GM23338 (cell line): Measurements from ENCODE around the gene FAM131A. TPM values are rescaled to one million over a fixed set of nuclear protein-coding genes. Genes with fewer than 3 reads are reported as not detected.

ENCODE experiments used
- ATAC-seq: fragments of 200-7000 bp; cut with Tn5 transposase; 3 replicates; pipeline ENCODE4 v1.9.1; 2020
- DNase-seq: peaks from one replicate; pipeline ENCODE4 v3.0.0-alpha.2; 2015; ENCODE audit warnings: low spot score
- H2AFZ ChIP-seq: fragments of 200-600 bp; sonication (generic); 2 replicates; pipeline ENCODE4 v1.8.0; 2016; ENCODE audit warnings: antibody characterized with exemption, mild to moderate bottlenecking, moderate library complexity
- H3F3A ChIP-seq: fragments of 200-600 bp; sonication (generic); replicated peaks from 2 replicates; pipeline ENCODE4 v1.8.0; 2017; ENCODE audit warnings: antibody characterized with exemption, mixed run types, low read depth
- H3K27ac ChIP-seq: fragments of 200-600 bp; sonication (generic); 2 replicates; pipeline ENCODE4 v1.6.1; 2016; ENCODE audit warnings: low read depth
- H3K27me3 ChIP-seq: fragments of 200-600 bp; sonication (generic); 2 replicates; pipeline ENCODE4 v1.8.0; 2016; ENCODE audit warnings: mild to moderate bottlenecking, mixed run types, moderate library complexity; ENCODE audit not compliant: insufficient read depth
- H3K36me3 ChIP-seq: fragments of 200-600 bp; sonication (generic); 2 replicates; pipeline ENCODE4 v1.8.0; 2016; ENCODE audit warnings: mild to moderate bottlenecking; ENCODE audit not compliant: insufficient read depth
- H3K4me1 ChIP-seq: fragments of 200-600 bp; sonication (generic); 2 replicates; pipeline ENCODE4 v1.8.0; 2016; ENCODE audit warnings: mild to moderate bottlenecking, moderate library complexity; ENCODE audit not compliant: insufficient read depth
- H3K4me2 ChIP-seq: fragments of 200-600 bp; sonication (generic); 2 replicates; pipeline ENCODE4 v1.7.1; 2017; ENCODE audit warnings: mixed run types
- H3K4me3 ChIP-seq: fragments of 200-600 bp; sonication (generic); 2 replicates; pipeline ENCODE4 v1.6.1; 2016; ENCODE audit warnings: mixed run types
- H3K79me2 ChIP-seq: fragments of 200-600 bp; sonication (generic); replicated peaks from 2 replicates; pipeline ENCODE4 v1.8.0; 2017; ENCODE audit warnings: mild to moderate bottlenecking; ENCODE audit not compliant: insufficient read depth
- H3K9me2 ChIP-seq: fragments of 200-600 bp; sonication (generic); 2 replicates; pipeline ENCODE4 v1.8.0; 2017; ENCODE audit not compliant: insufficient read depth
- H4K20me1 ChIP-seq: fragments of 200-600 bp; sonication (generic); replicated peaks from 2 replicates; pipeline ENCODE4 v1.8.0; 2017; ENCODE audit warnings: mild to moderate bottlenecking; ENCODE audit not compliant: insufficient read depth
- H3K27ac Mint-ChIP-seq: 2 replicates; pipeline ENCODE4 v1.8.0; 2020; ENCODE audit warnings: inconsistent platforms, mild to moderate bottlenecking, moderate library complexity, mixed read lengths
- H3K27me3 Mint-ChIP-seq: 3 replicates; pipeline ENCODE4 v1.8.0; 2022; ENCODE audit warnings: low read depth, mild to moderate bottlenecking, moderate library complexity, mixed read lengths, inconsistent platforms; ENCODE audit not compliant: insufficient read depth, poor library complexity
- H3K36me3 Mint-ChIP-seq: 3 replicates; pipeline ENCODE4 v1.8.0; 2021; ENCODE audit warnings: low read depth, mild to moderate bottlenecking, inconsistent platforms, moderate library complexity, mixed read lengths
- H3K4me1 Mint-ChIP-seq: 3 replicates; pipeline ENCODE4 v1.8.0; 2020; ENCODE audit warnings: mild to moderate bottlenecking, inconsistent platforms, mixed read lengths
- H3K4me3 Mint-ChIP-seq: 3 replicates; pipeline ENCODE4 v1.8.0; 2021; ENCODE audit warnings: moderate library complexity, mild to moderate bottlenecking, inconsistent platforms, mixed read lengths
- H3K9me3 Mint-ChIP-seq: 3 replicates; pipeline ENCODE4 v1.8.0; 2020; ENCODE audit warnings: moderate library complexity, mild to moderate bottlenecking, inconsistent platforms, mixed read lengths
- CREB1 ChIP-seq: fragments of 250-450 bp; sonication (Bioruptor Pico); IDR thresholded peaks from 2 replicates; pipeline ENCODE4 v1.5.0; 2020; ENCODE audit warnings: low read depth, mild to moderate bottlenecking, moderate library complexity
- CTCF ChIP-seq, 2 experiments: fragments of 200-600 bp in 1 of 2; sonication (generic) in 1 of 2; conservative IDR thresholded peaks; 2 replicates each; pipeline versions ENCODE4 v1.5.1 to v1.6.1; 2016 to 2017; ENCODE audit warnings: antibody characterized with exemption in 2 of 2, low read depth in 2 of 2, mild to moderate bottlenecking in 2 of 2, moderate library complexity in 1 of 2
- ETS1 ChIP-seq: IDR thresholded peaks from 2 replicates; pipeline ENCODE4 v1.6.1; 2016; ENCODE audit warnings: antibody characterized with exemption
- EZH2 ChIP-seq: fragments of 200-600 bp; sonication (generic); IDR thresholded peaks from one replicate; pipeline ENCODE4 v1.8.0; 2017; ENCODE audit warnings: antibody characterized with exemption, mild to moderate bottlenecking, low read depth; ENCODE audit not compliant: unreplicated experiment
- EZH2phosphoT487 ChIP-seq: fragments of 200-600 bp; sonication (generic); IDR thresholded peaks from one replicate; pipeline ENCODE4 v1.8.1; 2018; ENCODE audit warnings: antibody characterized with exemption; ENCODE audit not compliant: unreplicated experiment
- JUNB ChIP-seq: IDR thresholded peaks from one replicate; pipeline ENCODE4 v1.6.1; 2016; ENCODE audit warnings: antibody characterized with exemption; ENCODE audit not compliant: unreplicated experiment
- POLR2AphosphoS5 ChIP-seq: IDR thresholded peaks from 2 replicates; pipeline ENCODE4 v1.6.1; 2016; ENCODE audit warnings: antibody characterized with exemption, low read depth
- REST ChIP-seq: IDR thresholded peaks from one replicate; pipeline ENCODE4 v1.6.1; 2018; ENCODE audit warnings: antibody characterized with exemption; ENCODE audit not compliant: unreplicated experiment
- STAT1 ChIP-seq: IDR thresholded peaks from one replicate; pipeline ENCODE4 v1.6.1; 2016; ENCODE audit warnings: antibody characterized with exemption; ENCODE audit not compliant: unreplicated experiment
- ZNF114 ChIP-seq: fragments of 250-450 bp; sonication (Bioruptor Pico); IDR thresholded peaks from 2 replicates; pipeline ENCODE4 v1.5.0; 2020; ENCODE audit warnings: mild to moderate bottlenecking, moderate library complexity
- polyA plus RNA-seq: library from polyadenylated mRNA; unstranded; fragments of >200 nt; fragmentation: Nextera tagmentation; extraction: Ambion mirVana; gene quantifications from 2 replicates; pipeline ENCODE4 v1.2.1, GENCODE V29; 2016
- total RNA-seq: library from RNA; depleted of rRNA; stranded (reverse); fragments of >200 nt; shearing (Covaris generic); gene quantifications from 2 replicates; pipeline ENCODE4 v1.2.3, GENCODE V29; 2014
- TF ChIP-seq, protein P1 (sequence below): fragments of 250-450 bp; sonication (Bioruptor Pico); IDR thresholded peaks from 2 replicates; pipeline ENCODE4 v1.5.0; 2020; ENCODE audit warnings: mild to moderate bottlenecking, moderate library complexity

The FAM131A gene
- total and polyA plus RNA-seq, 2 experiments from 2014 or later = 6.7 to 31.8 TPM

GRCh38 chr3:184348057-184348382, 10.6 kb downstream of the FAM131A start:
- TF ChIP-seq ZNF114 (CRISPR knock-in tag) (no peak), JUNB (no peak), CTCF (conservative IDR thresholded peaks at IDR 0.05; ENCODE audit: low read depth in 2 of 2) (no peak), CREB1 (CRISPR knock-in tag) (no peak), EZH2 (no peak), STAT1 (no peak), REST (no peak), EZH2phosphoT487 (no peak), ETS1 (no peak), POLR2AphosphoS5 (no peak)
- TF ChIP-seq, protein P1, sequence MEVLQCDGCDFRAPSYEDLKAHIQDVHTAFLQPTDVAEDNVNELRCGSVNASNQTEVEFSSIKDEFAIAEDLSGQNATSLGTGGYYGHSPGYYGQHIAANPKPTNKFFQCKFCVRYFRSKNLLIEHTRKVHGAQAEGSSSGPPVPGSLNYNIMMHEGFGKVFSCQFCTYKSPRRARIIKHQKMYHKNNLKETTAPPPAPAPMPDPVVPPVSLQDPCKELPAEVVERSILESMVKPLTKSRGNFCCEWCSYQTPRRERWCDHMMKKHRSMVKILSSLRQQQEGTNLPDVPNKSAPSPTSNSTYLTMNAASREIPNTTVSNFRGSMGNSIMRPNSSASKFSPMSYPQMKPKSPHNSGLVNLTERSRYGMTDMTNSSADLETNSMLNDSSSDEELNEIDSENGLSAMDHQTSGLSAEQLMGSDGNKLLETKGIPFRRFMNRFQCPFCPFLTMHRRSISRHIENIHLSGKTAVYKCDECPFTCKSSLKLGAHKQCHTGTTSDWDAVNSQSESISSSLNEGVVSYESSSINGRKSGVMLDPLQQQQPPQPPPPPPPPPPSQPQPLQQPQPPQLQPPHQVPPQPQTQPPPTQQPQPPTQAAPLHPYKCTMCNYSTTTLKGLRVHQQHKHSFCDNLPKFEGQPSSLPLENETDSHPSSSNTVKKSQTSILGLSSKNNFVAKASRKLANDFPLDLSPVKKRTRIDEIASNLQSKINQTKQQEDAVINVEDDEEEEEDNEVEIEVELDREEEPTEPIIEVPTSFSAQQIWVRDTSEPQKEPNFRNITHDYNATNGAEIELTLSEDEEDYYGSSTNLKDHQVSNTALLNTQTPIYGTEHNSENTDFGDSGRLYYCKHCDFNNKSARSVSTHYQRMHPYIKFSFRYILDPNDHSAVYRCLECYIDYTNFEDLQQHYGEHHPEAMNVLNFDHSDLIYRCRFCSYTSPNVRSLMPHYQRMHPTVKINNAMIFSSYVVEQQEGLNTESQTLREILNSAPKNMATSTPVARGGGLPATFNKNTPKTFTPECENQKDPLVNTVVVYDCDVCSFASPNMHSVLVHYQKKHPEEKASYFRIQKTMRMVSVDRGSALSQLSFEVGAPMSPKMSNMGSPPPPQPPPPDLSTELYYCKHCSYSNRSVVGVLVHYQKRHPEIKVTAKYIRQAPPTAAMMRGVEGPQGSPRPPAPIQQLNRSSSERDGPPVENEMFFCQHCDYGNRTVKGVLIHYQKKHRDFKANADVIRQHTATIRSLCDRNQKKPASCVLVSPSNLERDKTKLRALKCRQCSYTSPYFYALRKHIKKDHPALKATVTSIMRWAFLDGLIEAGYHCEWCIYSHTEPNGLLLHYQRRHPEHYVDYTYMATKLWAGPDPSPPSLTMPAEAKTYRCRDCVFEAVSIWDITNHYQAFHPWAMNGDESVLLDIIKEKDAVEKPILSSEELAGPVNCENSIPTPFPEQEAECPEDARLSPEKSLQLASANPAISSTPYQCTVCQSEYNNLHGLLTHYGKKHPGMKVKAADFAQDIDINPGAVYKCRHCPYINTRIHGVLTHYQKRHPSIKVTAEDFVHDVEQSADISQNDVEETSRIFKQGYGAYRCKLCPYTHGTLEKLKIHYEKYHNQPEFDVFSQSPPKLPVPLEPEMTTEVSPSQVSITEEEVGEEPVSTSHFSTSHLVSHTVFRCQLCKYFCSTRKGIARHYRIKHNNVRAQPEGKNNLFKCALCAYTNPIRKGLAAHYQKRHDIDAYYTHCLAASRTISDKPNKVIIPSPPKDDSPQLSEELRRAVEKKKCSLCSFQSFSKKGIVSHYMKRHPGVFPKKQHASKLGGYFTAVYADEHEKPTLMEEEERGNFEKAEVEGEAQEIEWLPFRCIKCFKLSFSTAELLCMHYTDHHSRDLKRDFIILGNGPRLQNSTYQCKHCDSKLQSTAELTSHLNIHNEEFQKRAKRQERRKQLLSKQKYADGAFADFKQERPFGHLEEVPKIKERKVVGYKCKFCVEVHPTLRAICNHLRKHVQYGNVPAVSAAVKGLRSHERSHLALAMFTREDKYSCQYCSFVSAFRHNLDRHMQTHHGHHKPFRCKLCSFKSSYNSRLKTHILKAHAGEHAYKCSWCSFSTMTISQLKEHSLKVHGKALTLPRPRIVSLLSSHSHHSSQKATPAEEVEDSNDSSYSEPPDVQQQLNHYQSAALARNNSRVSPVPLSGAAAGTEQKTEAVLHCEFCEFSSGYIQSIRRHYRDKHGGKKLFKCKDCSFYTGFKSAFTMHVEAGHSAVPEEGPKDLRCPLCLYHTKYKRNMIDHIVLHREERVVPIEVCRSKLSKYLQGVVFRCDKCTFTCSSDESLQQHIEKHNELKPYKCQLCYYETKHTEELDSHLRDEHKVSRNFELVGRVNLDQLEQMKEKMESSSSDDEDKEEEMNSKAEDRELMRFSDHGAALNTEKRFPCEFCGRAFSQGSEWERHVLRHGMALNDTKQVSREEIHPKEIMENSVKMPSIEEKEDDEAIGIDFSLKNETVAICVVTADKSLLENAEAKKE (CRISPR knock-in tag) = no peak
- Histone ChIP-seq H3K4me1 (peaks cover 10% of the 10 kb centered on the region; the same call in 1 of the 2 replicates), H3F3A (no peaks in the 10 kb centered on the region), H3K79me2 (no peaks in the 10 kb centered on the region), H4K20me1 (peaks cover 7% of the 10 kb centered on the region; the same call in 1 of the 2 replicates), H3K27ac (peak overlapping the region; percentile 59; the same call in 1 of the 2 replicates), H3K9me2 (no peaks in the 10 kb centered on the region), H3K4me3 (no peak overlapping the region), H3K27me3 (no peaks in the 10 kb centered on the region), H3K4me2 (no peak overlapping the region), H2AFZ (no peak overlapping the region), H3K36me3 (no peaks in the 10 kb centered on the region)
- peaks cover 22% of the 10 kb centered on the region for H3K4me1 Mint-ChIP-seq
- ATAC-seq = no peak
- peaks cover 8% of the 10 kb centered on the region for H3K27me3 Mint-ChIP-seq
- H3K27ac Mint-ChIP-seq = no peak overlapping the region
- H3K36me3 Mint-ChIP-seq = peaks cover 25% of the 10 kb centered on the region
- H3K4me3 Mint-ChIP-seq = no peak overlapping the region
- H3K9me3 Mint-ChIP-seq = no peaks in the 10 kb centered on the region
- no peak for DNase-seq
